ENCODE data around the gene MAPRE2.
"Not testable (repeated sequence)": the region's sequence is repeated elsewhere in the genome, so short reads cannot be mapped to it uniquely, and the experiment has no call there.

Gene MAPRE2

DNA sequence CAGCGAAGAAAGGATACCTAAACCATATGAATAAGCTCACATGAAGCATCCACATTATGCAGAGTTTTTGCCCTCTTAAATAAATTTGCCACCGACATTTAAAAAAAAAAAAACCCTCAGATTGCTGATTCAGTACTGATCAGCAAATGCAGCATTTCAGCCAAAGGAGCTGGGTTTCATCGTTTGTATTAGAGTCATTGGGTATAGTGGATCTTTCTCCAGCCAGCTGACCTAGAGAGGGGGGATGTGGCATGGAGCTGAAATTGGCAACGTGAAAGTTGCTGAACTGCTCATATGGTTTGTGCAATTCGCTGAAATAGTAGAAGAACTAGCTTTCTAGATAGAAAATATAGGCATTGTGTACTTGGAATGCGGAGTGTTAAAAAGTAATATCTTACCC is 126.1 kb downstream of the MAPRE2 start:
- no peaks in the 10 kb centered on the region for H3K4me1 ChIP-seq (ENCODE audit: control insufficient read depth, insufficient read depth, low read length)
- H3K27me3 ChIP-seq (ENCODE audit: control insufficient read depth in 1 of 2, insufficient read depth in 2 of 2, low read length in 2 of 2), result no peaks in the 10 kb centered on the region
- no peaks in the 10 kb centered on the region for H3K36me3 ChIP-seq (ENCODE audit: control insufficient read depth in 2 of 2, insufficient read depth in 2 of 2, low read length in 2 of 2)
- H3K9ac ChIP-seq (ENCODE audit: low read length in 2 of 2), result no peak overlapping the region
- no peak overlapping the region for H3K4me3 ChIP-seq (ENCODE audit: low read length in 2 of 2)
- H3K27ac ChIP-seq (ENCODE audit: low read length), result no peak overlapping the region
- H3K9me3 ChIP-seq (ENCODE audit: control insufficient read depth in 2 of 2, low read length in 2 of 2), result no peaks in the 10 kb centered on the region

DNA sequence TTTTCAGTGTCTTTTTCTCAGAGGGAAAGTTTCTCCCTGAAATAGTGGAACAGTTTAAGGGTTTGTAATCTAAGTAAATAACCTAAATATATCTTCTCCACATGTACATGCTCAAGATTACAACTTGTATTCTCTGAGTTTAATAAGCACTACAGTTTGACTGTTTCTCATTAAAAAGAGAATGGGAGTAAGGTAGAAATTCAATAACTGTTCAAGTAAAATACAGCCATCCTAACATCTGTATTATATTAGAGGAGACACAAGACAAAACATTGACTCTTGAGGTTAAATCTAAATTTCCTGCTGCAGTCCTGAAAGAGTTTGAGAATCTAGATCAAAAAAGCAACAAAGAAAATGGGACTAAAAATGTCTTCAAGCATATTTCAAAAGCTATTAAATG is 126.6 kb downstream of the MAPRE2 start:
- Histone ChIP-seq H3K4me3 (ENCODE audit: low read length in 2 of 2) (no peak overlapping the region), H3K9ac (ENCODE audit: low read length in 2 of 2) (no peak overlapping the region), H3K4me1 (ENCODE audit: control insufficient read depth, insufficient read depth, low read length) (no peaks in the 10 kb centered on the region), H3K36me3 (ENCODE audit: control insufficient read depth in 2 of 2, insufficient read depth in 2 of 2, low read length in 2 of 2) (no peaks in the 10 kb centered on the region), H3K27me3 (ENCODE audit: control insufficient read depth in 1 of 2, insufficient read depth in 2 of 2, low read length in 2 of 2) (no peaks in the 10 kb centered on the region), H3K27ac (ENCODE audit: low read length) (no peak overlapping the region), H3K9me3 (ENCODE audit: control insufficient read depth in 2 of 2, low read length in 2 of 2) (no peaks in the 10 kb centered on the region)

DNA sequence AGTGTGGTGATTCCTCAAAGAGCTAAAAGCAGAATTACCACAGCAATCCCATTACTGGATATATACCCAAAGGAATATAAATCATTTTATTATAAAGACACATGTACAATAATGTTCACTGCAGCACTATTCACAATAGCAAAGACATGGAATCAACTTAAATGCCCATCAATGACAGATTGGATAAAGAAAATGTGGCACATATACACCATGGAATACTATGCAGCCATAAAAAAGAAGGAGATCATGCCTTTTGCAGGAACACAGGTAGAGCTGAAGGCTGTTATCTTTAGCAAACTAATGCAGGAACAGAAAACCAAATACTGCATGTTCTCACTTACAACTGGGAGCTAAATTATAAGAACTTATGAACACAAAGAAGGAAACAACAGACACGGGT is 129.1 kb downstream of the MAPRE2 start:
- H3K9me3 ChIP-seq (ENCODE audit: control insufficient read depth in 2 of 2, low read length in 2 of 2); H3K27me3 ChIP-seq (ENCODE audit: control insufficient read depth in 1 of 2, insufficient read depth in 2 of 2, low read length in 2 of 2); H3K36me3 ChIP-seq (ENCODE audit: control insufficient read depth in 2 of 2, insufficient read depth in 2 of 2, low read length in 2 of 2); H3K4me3 ChIP-seq (ENCODE audit: low read length in 2 of 2); H3K4me1 ChIP-seq (ENCODE audit: control insufficient read depth, insufficient read depth, low read length); H3K9ac ChIP-seq (ENCODE audit: low read length in 2 of 2); H3K27ac ChIP-seq (ENCODE audit: low read length): not testable (repeated sequence)

DNA sequence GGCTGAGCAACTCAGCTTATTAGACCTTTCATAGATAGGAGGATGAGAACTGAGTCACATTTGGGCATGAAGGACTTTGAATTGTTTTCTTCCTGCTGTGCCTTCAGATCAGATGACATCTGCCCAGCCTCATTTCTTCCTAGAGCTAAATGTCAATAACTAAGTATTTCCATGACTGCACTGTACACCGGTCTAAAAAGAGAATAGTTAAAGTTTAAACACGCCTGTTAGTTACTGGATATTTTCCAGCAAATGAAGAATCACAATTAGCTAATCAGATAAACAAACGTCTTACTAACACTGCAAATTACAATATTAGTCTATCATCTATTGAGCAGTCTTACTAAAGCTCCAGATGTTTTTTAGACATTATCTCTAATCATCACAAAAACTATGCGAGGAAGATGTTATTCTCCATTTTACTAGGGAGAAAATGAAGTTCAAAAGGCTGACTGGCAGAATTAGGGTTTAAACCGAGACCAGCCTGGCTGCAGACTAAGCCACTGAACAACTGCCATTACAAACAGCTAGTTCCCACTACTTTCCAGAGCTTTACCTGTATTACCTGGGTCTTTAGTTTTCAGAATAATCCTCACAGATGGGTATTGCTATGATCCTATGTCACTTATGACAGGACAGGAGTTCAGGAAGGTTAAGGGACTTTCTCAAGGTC is 130.2 kb downstream of the MAPRE2 start:
- Histone ChIP-seq H3K4me3 (ENCODE audit: low read length in 2 of 2) (no peak overlapping the region), H3K9ac (ENCODE audit: low read length in 2 of 2) (no peak overlapping the region), H3K27me3 (ENCODE audit: control insufficient read depth in 1 of 2, insufficient read depth in 2 of 2, low read length in 2 of 2) (no peaks in the 10 kb centered on the region), H3K4me1 (ENCODE audit: control insufficient read depth, insufficient read depth, low read length) (no peaks in the 10 kb centered on the region), H3K9me3 (ENCODE audit: control insufficient read depth in 2 of 2, low read length in 2 of 2) (no peaks in the 10 kb centered on the region), H3K36me3 (ENCODE audit: control insufficient read depth in 2 of 2, insufficient read depth in 2 of 2, low read length in 2 of 2) (no peaks in the 10 kb centered on the region), H3K27ac (ENCODE audit: low read length) (no peak overlapping the region)

DNA sequence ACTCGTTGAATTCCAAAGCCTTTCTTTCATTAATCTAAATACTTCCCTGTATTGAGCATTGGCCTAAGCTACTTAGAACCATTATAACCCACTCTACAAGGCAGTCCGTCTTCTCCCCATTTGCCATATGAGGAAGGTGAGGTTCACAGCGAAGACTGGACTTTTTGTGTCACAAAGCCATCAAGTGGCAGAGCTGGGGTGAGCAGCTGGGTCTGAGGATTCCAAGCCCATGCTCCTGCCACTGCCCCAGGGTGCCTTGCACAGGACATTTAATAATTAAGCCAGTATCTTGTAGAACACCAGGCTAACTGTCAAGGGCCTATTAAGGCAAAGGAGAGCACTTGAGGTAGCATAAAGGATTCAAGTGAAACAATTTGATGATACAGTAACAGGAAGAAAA is 130.8 kb downstream of the MAPRE2 start:
- Histone ChIP-seq H3K36me3 (ENCODE audit: control insufficient read depth in 2 of 2, insufficient read depth in 2 of 2, low read length in 2 of 2) (no peaks in the 10 kb centered on the region), H3K4me3 (ENCODE audit: low read length in 2 of 2) (no peak overlapping the region), H3K9me3 (ENCODE audit: control insufficient read depth in 2 of 2, low read length in 2 of 2) (no peaks in the 10 kb centered on the region), H3K27ac (ENCODE audit: low read length) (no peak overlapping the region), H3K27me3 (ENCODE audit: control insufficient read depth in 1 of 2, insufficient read depth in 2 of 2, low read length in 2 of 2) (no peaks in the 10 kb centered on the region), H3K4me1 (ENCODE audit: control insufficient read depth, insufficient read depth, low read length) (no peaks in the 10 kb centered on the region), H3K9ac (ENCODE audit: low read length in 2 of 2) (no peak overlapping the region)

DNA sequence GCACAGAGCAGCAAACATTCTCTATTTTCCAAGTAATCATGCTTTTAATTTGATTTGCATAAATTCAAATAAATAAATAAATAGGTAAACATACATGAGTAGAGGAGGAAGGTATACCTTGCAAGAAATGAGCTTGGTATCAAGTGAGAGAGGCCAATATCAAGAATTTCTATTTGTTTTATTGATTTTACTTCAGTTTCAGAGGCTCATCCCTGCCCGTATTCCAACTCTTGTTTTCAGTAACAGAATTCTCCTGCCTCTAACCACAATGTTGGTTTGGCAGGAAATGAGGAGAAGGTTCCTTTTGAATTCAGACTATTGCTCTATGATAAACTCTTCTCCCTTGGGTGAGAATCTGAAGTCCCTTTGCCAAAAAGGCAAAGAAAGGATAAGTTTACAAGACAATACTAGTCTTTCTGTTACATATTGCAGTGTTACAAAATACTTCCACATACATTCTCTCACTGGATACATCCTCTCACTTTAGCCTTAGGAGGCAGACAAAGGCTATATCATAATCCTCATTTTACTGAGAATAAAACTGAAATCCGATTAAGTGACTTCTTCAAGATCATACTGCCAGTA is 131.3 kb downstream of the MAPRE2 start:
- H3K4me3 ChIP-seq (ENCODE audit: low read length in 2 of 2), result no peak overlapping the region
- no peaks in the 10 kb centered on the region for H3K9me3 ChIP-seq (ENCODE audit: control insufficient read depth in 2 of 2, low read length in 2 of 2)
- H3K4me1 ChIP-seq (ENCODE audit: control insufficient read depth, insufficient read depth, low read length), result no peaks in the 10 kb centered on the region
- H3K9ac ChIP-seq (ENCODE audit: low read length in 2 of 2), result no peak overlapping the region
- no peaks in the 10 kb centered on the region for H3K27me3 ChIP-seq (ENCODE audit: control insufficient read depth in 1 of 2, insufficient read depth in 2 of 2, low read length in 2 of 2)
- no peak overlapping the region for H3K27ac ChIP-seq (ENCODE audit: low read length)
- no peaks in the 10 kb centered on the region for H3K36me3 ChIP-seq (ENCODE audit: control insufficient read depth in 2 of 2, insufficient read depth in 2 of 2, low read length in 2 of 2)

DNA sequence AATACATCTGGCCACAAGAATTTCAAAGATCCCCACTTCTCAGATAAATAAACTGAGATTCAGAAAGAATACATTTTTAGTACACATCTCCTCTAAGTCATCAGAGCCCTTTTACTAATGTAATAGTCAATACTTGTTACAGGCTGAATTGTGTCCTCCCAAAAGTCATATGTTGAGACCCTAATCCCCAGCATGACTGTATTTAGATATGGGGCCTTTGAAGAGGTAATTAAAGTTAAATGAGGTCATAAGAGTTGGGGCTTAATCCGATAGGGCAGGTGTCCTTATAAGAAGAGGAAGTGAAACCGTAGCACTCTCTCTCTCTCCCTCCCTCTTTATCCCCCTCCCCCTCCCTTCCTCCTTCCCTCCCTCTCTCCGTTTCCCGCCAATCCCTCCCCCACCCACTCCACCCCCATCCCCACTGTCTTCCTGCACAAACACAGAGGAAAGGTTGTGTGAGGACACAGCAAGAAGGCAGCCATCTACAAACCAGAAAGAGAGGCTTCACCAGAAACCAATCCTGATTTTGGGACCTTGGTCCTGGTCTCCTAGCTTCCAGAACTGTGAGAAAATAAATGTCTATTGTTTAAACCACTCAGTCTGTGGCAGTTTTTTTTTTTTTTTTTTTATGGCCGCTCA is 133.0 kb downstream of the MAPRE2 start:
- Histone ChIP-seq H3K9ac (ENCODE audit: low read length in 2 of 2) (no peak overlapping the region), H3K27me3 (ENCODE audit: control insufficient read depth in 1 of 2, insufficient read depth in 2 of 2, low read length in 2 of 2) (no peaks in the 10 kb centered on the region), H3K4me1 (ENCODE audit: control insufficient read depth, insufficient read depth, low read length) (no peaks in the 10 kb centered on the region), H3K4me3 (ENCODE audit: low read length in 2 of 2) (no peak overlapping the region), H3K9me3 (ENCODE audit: control insufficient read depth in 2 of 2, low read length in 2 of 2) (no peaks in the 10 kb centered on the region), H3K27ac (ENCODE audit: low read length) (no peak overlapping the region), H3K36me3 (ENCODE audit: control insufficient read depth in 2 of 2, insufficient read depth in 2 of 2, low read length in 2 of 2) (no peaks in the 10 kb centered on the region)

DNA sequence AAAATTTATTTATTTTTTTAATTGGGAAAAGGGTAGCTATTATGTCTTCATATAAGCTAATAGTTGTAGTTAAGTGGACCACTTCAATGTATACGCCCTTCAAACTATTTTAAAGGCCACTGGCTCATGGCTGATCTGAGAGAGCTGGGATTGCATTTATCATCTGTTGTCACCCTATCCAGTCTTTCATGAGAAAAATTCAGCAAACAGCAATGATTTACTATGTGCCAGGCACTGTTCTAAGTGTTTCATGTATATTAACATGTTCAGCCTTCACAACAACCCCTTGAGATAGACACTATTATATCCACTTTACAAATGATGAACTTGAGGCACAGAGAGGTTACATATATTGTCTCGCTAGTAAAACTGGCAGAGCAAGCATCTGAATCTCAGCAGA is 133.5 kb downstream of the MAPRE2 start:
- Histone ChIP-seq H3K36me3 (ENCODE audit: control insufficient read depth in 2 of 2, insufficient read depth in 2 of 2, low read length in 2 of 2) (no peaks in the 10 kb centered on the region), H3K4me1 (ENCODE audit: control insufficient read depth, insufficient read depth, low read length) (no peaks in the 10 kb centered on the region), H3K4me3 (ENCODE audit: low read length in 2 of 2) (no peak overlapping the region), H3K27ac (ENCODE audit: low read length) (no peak overlapping the region), H3K27me3 (ENCODE audit: control insufficient read depth in 1 of 2, insufficient read depth in 2 of 2, low read length in 2 of 2) (no peaks in the 10 kb centered on the region), H3K9me3 (ENCODE audit: control insufficient read depth in 2 of 2, low read length in 2 of 2) (no peaks in the 10 kb centered on the region), H3K9ac (ENCODE audit: low read length in 2 of 2) (no peak overlapping the region)

DNA sequence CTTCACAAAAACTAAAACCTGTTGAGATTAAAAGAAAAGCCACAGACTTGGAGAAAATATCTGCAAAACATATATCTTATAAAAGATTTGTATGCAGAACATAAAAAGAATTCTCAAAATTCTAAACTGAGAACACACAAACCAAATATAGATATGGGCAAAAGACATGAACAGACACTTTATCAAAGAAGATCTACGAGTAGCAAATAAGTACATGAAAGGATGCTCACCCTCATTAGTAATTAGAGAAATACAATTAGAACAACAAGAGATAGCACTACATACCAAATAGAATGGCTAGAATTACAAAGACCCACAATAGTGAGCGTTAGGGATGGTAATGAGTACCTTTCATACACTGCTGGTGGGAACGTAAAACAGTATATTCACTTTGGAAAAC is 135.7 kb downstream of the MAPRE2 start:
- H3K9ac ChIP-seq (ENCODE audit: low read length in 2 of 2), result no peak overlapping the region
- no peaks in the 10 kb centered on the region for H3K27me3 ChIP-seq (ENCODE audit: control insufficient read depth in 1 of 2, insufficient read depth in 2 of 2, low read length in 2 of 2)
- H3K36me3 ChIP-seq (ENCODE audit: control insufficient read depth in 2 of 2, insufficient read depth in 2 of 2, low read length in 2 of 2), result no peaks in the 10 kb centered on the region
- H3K9me3 ChIP-seq (ENCODE audit: control insufficient read depth in 2 of 2, low read length in 2 of 2), result no peaks in the 10 kb centered on the region
- no peak overlapping the region for H3K27ac ChIP-seq (ENCODE audit: low read length)
- no peaks in the 10 kb centered on the region for H3K4me1 ChIP-seq (ENCODE audit: control insufficient read depth, insufficient read depth, low read length)
- no peak overlapping the region for H3K4me3 ChIP-seq (ENCODE audit: low read length in 2 of 2)

DNA sequence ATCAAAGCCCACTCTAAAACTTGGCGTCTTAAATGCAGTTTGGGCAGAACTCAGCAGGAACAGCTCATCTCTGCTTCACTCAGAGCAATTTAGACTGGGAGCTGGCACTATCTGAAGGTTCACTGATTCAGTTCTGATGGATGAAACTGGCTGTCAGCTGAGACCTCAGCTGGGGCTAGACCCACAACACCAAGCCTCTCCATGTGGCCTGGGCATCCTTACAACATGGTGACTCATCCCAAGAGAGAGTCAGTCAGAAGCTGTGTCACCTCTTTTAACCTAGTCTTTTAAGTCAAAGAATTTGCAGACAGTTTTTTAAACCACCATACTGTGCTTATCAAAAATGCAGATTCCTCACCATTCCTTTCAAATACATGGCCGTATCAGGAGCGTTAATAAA is 137.0 kb downstream of the MAPRE2 start:
- Histone ChIP-seq H3K9me3 (ENCODE audit: control insufficient read depth in 2 of 2, low read length in 2 of 2) (no peaks in the 10 kb centered on the region), H3K27ac (ENCODE audit: low read length) (no peak overlapping the region), H3K9ac (ENCODE audit: low read length in 2 of 2) (no peak overlapping the region), H3K27me3 (ENCODE audit: control insufficient read depth in 1 of 2, insufficient read depth in 2 of 2, low read length in 2 of 2) (no peaks in the 10 kb centered on the region), H3K36me3 (ENCODE audit: control insufficient read depth in 2 of 2, insufficient read depth in 2 of 2, low read length in 2 of 2) (no peaks in the 10 kb centered on the region), H3K4me1 (ENCODE audit: control insufficient read depth, insufficient read depth, low read length) (no peaks in the 10 kb centered on the region), H3K4me3 (ENCODE audit: low read length in 2 of 2) (no peak overlapping the region)

DNA sequence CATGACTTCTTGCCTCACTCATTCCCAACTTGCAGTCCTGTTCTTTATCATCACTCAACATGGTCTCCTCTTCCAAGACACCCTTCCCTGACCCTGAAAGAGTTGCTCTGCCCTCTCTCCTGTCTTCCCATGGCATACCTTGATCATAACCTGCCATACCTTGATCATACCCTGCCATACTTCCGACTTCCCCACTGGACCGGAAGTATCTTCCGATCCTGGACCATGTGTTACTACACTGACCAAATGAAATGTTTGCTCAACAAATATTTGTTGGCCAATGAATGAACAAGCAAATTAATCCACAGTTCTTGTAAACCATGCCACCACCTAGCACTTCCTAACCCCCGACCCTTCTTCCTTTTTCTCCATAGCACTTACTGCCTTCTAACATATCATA is 138.7 kb downstream of the MAPRE2 start:
- H3K27me3 ChIP-seq (ENCODE audit: control insufficient read depth in 1 of 2, insufficient read depth in 2 of 2, low read length in 2 of 2), result no peaks in the 10 kb centered on the region
- no peak overlapping the region for H3K4me3 ChIP-seq (ENCODE audit: low read length in 2 of 2)
- H3K36me3 ChIP-seq (ENCODE audit: control insufficient read depth in 2 of 2, insufficient read depth in 2 of 2, low read length in 2 of 2), result no peaks in the 10 kb centered on the region
- no peaks in the 10 kb centered on the region for H3K9me3 ChIP-seq (ENCODE audit: control insufficient read depth in 2 of 2, low read length in 2 of 2)
- no peak overlapping the region for H3K9ac ChIP-seq (ENCODE audit: low read length in 2 of 2)
- H3K4me1 ChIP-seq (ENCODE audit: control insufficient read depth, insufficient read depth, low read length), result no peaks in the 10 kb centered on the region
- H3K27ac ChIP-seq (ENCODE audit: low read length), result no peak overlapping the region

Measured in stomach smooth muscle (tissue), 2 donors.